ENCODE measurements around the gene NRP1. TPM values are rescaled to one million over a fixed set of nuclear protein-coding genes. Genes with fewer than 3 reads are reported as not detected.

NRP1 gene
- polyA plus RNA-seq, 1 of the 3 experiments (the other 2 are of a cell fraction) = 129 TPM

GRCh38 chr10:33381451-33382215, 47.2 kb upstream of the NRP1 start (continued):
- TF ChIP-seq REST (IDR thresholded peaks at IDR 0.05; ENCODE audit: low read depth, low read length) = 0 out of 2 replicates have a peak, but pooled peaks have one; percentile 39
- TF ChIP-seq SMC3 (IDR thresholded peaks at IDR 0.05; ENCODE audit: low read depth, low read length) = no peak
- TF ChIP-seq SIN3A (IDR thresholded peaks at IDR 0.05; ENCODE audit: borderline replicate concordance, low read depth, low read length) = no peak
- no peak for TF ChIP-seq RAD21 (IDR thresholded peaks at IDR 0.05; ENCODE audit: low read length)
- no peak for TF ChIP-seq GATA2 (CRISPR knock-in tag; IDR thresholded peaks at IDR 0.05)
- TF ChIP-seq ELF1 (IDR thresholded peaks at IDR 0.05) = no peak
- TF ChIP-seq MXI1 (IDR thresholded peaks at IDR 0.05; ENCODE audit: low read depth, low read length) = no peak
- TF ChIP-seq ZBTB33 (IDR thresholded peaks at IDR 0.05; ENCODE audit: borderline replicate concordance, low read depth) = no peak
- TF ChIP-seq JUND (IDR thresholded peaks at IDR 0.05) = 0 out of 2 replicates have a peak, but pooled peaks have one; percentile 22
- no peak for TF ChIP-seq TAF1 (IDR thresholded peaks at IDR 0.05; ENCODE audit: borderline replicate concordance, low read depth, low read length)
- TF ChIP-seq YY1 (IDR thresholded peaks at IDR 0.05; ENCODE audit: low read depth) = no peak
- TF ChIP-seq RCOR1 (IDR thresholded peaks at IDR 0.05; ENCODE audit: low read length) = peak; percentile 70; the same call in 1 of the 2 replicates
- no peak for TF ChIP-seq TEAD4 (IDR thresholded peaks at IDR 0.05; ENCODE audit: borderline replicate concordance, insufficient read depth)

GRCh38 chr10:33377658-33378025, 43.2 kb upstream of the NRP1 start:
- no peaks in the 10 kb centered on the region for H3K27me3 ChIP-seq (ENCODE audit: insufficient read depth)
- no peaks in the 10 kb centered on the region for H4K20me1 ChIP-seq (ENCODE audit: insufficient read depth)
- H3K79me2 ChIP-seq (ENCODE audit: insufficient read depth) = no peaks in the 10 kb centered on the region
- H3K4me2 ChIP-seq = peak overlapping the region; percentile 55; the same call in 1 of the 2 replicates
- H3K4me1 ChIP-seq (ENCODE audit: control insufficient read depth in 1 of 2, insufficient read depth in 2 of 2, low read depth in 1 of 2, low read length in 1 of 2) = peaks cover 13 to 17% of the 10 kb centered on the region in 2 experiments; a peak in 3 of 4 replicates
- no peak overlapping the region for H3K9ac ChIP-seq
- H3K9me3 ChIP-seq = no peaks in the 10 kb centered on the region; the same call in 1 of the 2 replicates
- no peaks in the 10 kb centered on the region for H3K9me2 ChIP-seq
- no peak for DNase-seq
- peaks cover 18% of the 10 kb centered on the region for H3F3A ChIP-seq (replicated peaks; ENCODE audit: insufficient read depth)
- peaks cover 0 to 4% of the 10 kb centered on the region in 2 experiments for H3K36me3 ChIP-seq (replicated peaks in 1 of 2; ENCODE audit: control insufficient read depth in 1 of 2, insufficient read depth in 2 of 2, low read length in 1 of 2)
- peak overlapping the region; percentile 74 for H2AFZ ChIP-seq (ENCODE audit: low read depth)
- POLR2A ChIA-PET = no interaction called here
- CTCF ChIA-PET = no interaction called here
- 68% methylated on average over 4 of the region's 4 CpGs for WGBS (ENCODE audit: low lambda C conversion rate)
- H3K27ac ChIP-seq (ENCODE audit: low read depth in 2 of 2, low read length in 1 of 2) = peak overlapping the region in 1 of 2 experiments; percentile 78; a peak in 2 of 4 replicates
- H3K4me3 ChIP-seq (ENCODE audit: low read depth in 2 of 2, low read length in 1 of 2) = no peak overlapping the region
- no peak for TF ChIP-seq GABPA (IDR thresholded peaks at IDR 0.05; ENCODE audit: low read depth)
- no peak for TF ChIP-seq TEAD4 (IDR thresholded peaks at IDR 0.05; ENCODE audit: borderline replicate concordance, insufficient read depth)
- TF ChIP-seq NFIC (IDR thresholded peaks at IDR 0.05; ENCODE audit: borderline replicate concordance) = no peak
- TF ChIP-seq YY1 (IDR thresholded peaks at IDR 0.05; ENCODE audit: low read depth) = no peak
- TF ChIP-seq RAD21 (IDR thresholded peaks at IDR 0.05; ENCODE audit: low read length) = no peak
- no peak for TF ChIP-seq SMC3 (IDR thresholded peaks at IDR 0.05; ENCODE audit: low read depth, low read length)
- TF ChIP-seq USF2 (IDR thresholded peaks at IDR 0.05; ENCODE audit: borderline replicate concordance, low read depth, low read length) = no peak
- TF ChIP-seq MXI1 (IDR thresholded peaks at IDR 0.05; ENCODE audit: low read depth, low read length) = no peak
- no peak for TF ChIP-seq FOXJ3 (CRISPR knock-in tag; IDR thresholded peaks at IDR 0.05)
- TF ChIP-seq JUND (IDR thresholded peaks at IDR 0.05) = no peak
- TF ChIP-seq ZBTB33 (IDR thresholded peaks at IDR 0.05; ENCODE audit: borderline replicate concordance, low read depth) = no peak

All from SK-N-SH (cell line).